Fibroblast of peridontal ligament (primary cell): ENCODE measurements around the gene PRKCE.

ENCODE experiments used
- DNase-seq: peaks from one replicate; pipeline ENCODE4 v3.0.0-alpha.2; 2010; ENCODE audit errors: extremely low read depth

The PRKCE gene

GRCh38 chr2:45725731-45726130, 74.3 kb downstream of the PRKCE start:
- DNase-seq: no peak

DNA sequence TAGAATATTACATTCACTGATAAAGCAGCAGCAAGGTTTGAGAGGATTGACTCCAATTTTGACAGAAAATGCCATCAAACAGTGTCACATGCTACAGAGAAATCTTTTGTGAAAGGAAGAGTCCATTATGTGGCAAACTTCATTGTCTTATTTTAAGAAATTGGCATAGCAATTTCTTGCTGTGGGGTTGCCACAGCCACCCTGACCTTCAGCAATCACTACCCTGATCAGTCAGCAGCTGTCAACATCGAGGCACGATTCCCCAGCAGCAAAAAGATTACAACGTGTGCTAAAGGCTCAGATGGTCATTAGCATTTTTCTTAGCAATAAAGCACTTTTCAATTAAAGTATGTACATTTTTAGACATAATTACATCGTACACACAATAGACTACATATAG, 74.7 kb downstream of the PRKCE start:
- DNase-seq: no peak

DNA sequence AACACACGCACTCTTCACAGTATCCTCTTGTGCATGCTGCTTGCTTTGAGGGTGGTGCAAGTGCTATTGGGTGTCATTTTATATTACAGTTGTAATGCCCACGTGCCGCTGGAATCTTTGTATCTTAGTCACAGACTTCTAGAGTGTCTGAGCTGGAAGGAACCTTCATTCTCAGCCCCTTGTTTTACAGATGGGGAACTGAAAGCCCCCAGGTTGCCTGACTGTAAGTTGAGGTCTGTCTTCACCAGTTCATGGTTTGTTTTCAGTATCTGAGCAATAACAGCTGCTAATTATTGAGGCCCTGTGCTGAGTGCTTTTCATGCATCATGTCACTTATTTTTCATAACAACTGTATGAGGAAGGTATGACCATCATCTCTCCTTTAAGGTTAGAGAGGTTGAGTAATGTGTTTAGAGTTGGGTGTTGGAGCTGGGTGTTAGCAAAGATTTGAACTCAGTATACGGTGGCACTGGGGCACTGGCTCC, 77.0 kb downstream of the PRKCE start:
- no peak for DNase-seq

DNA sequence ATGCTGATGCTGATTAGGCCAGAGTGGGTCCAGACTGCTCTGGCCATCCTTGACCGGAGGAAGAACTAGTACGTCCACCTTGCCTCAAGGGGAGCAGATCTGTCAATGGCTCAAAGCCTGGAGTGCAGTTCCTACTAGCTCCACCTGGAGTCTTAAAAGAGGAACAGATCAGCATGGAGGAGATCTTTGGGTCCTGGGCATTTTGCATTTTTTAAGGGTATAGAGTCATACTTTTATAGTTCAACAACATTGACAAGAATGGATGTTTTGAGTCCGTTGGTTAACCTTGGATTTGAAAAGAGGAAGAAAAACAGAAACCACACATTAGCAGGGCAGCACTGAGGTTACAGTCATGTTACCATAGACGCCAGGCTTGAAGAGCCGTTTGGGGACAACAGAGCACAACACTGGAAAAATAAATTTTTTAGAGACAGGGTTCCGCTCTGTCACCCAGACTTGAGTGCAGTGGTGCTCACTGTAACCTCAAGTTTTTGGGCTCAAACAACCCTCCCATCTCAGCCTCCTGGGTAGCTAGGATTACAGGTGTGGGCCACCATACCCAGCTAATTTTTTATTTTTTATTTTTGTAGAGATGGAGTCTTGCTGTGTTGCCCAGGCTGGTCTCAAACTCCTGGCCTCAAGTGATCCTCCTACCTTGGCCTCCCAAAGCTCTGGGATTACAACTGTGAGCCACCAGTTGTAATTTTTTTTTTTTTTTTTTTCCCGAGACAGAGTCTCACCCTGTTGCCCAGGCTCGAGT, 78.5 kb downstream of the PRKCE start:
- DNase-seq: no peak

DNA sequence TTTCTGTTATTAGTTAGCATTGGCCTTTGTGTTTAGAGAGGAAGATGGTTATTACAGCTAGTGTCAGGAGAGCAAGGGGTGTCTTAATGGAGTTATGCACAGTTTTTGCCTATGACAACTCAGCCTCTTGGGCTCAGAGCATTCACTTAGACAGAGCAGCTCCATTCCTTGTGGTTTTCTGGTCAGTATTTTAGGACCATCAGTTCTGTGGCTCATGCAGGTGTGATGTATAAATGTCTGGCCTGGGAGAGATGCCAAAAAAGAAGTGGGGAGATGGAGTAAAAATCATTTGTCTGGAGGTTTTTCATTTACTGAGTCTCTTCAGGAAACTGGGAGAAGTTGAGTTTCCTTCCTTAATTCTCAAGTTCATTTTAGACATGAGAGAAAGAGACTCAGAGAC, 79.7 kb downstream of the PRKCE start:
- no peak for DNase-seq

GRCh38 chr2:45732436-45732835, 81.0 kb downstream of the PRKCE start:
- no peak for DNase-seq

- no peak for DNase-seq
These were observed 81.5 kb downstream of the PRKCE start for GRCh38 chr2:45732946-45733345.

GRCh38 chr2:45734336-45734735, 82.9 kb downstream of the PRKCE start:
- no peak for DNase-seq

DNA sequence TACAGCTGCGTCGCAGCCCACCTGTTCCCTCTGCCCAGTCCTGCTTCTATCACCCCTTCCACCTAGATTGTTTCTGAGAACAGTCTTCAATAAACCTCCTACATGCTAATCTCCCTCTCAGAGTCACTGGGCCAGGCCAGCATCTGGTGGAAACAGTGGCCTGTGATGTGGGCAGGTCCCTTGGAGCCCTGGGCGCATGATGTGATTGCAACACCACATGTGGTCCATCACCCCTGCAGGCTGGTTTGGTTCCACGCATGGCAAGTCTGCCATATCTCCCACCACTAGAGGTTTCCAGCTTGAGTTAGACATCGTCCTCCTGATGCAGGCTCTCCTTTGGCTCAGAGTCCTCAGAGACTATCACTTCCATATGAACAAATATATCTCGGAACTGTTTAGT, 83.5 kb downstream of the PRKCE start:
- no peak for DNase-seq

- no peak for DNase-seq
These were observed 85.6 kb downstream of the PRKCE start for GRCh38 chr2:45736757-45737704.

DNA sequence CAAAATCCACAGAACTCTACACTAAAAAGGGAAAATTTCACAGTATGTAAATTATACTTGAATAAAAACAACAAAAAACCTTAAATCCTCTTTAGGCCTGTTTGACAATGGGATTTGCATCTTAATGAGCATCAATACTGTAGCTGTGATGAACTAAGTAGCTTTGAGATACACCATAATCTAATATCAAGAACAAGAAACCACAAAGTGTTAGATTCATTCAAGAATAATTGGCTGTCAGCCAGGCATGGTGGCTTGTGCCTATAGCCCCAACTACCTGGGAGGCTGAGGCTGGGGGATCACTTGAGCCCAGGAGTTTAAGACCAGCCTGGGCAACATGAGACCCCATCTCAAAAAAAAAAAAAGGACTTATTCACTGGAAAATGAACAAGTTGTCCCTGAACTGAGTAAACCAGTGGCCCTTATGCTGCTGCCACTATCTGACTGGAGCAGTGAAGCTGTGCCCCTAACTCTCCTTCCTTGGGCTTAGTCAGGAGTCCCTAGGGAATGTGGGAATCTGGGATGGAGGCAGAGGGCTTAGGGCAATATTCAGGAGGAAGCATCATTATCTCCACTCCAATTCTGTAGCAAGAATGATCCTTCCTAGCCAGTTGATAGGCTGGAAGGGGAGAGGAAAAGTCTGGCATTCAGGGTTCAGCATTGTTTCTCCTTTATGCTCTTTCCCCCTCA, 88.5 kb downstream of the PRKCE start:
- peak; percentile 21 for DNase-seq

GRCh38 chr2:45741161-45741850, 89.8 kb downstream of the PRKCE start:
- DNase-seq: no peak

DNA sequence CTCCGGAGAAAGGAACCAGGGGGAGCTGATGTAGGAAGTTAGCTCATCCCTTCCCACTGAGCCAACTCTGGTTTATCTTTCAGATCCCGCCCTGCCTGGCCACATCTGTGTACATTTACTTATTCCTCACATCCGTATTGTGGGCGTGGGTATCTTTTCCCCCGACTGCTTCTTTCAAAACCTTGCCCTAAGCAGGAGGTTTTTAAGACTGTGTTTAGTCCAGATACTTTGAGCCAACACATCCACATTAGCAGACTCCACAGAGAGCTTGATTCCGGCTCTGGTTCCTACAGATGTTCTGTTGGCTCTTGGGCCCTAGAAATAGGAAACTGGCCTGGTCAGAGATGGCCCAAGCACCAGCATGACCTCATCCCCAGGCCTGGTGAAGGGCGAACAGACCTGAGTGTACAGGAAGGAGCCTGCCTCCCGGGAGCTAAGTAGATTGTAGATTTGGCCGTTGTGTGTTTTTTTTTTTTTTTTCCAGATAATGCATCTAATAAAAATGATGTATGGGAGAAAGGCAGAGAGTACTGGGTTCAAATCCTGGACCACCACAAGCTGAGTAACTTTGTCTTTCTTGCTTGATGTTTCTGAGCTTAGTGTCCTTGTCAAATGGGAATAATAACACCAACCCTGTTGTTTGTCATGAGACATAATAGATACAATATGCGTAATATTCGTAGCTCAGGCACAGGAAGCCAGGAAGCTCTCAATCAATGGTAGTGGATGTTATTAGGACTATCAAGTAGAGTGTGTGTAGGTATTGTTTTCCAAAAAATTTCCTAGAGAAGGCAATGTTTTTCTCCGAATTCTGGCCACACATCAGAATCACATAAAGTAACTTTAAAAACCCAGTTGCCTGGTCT, 92.3 kb downstream of the PRKCE start:
- DNase-seq: peak; percentile 81

DNA sequence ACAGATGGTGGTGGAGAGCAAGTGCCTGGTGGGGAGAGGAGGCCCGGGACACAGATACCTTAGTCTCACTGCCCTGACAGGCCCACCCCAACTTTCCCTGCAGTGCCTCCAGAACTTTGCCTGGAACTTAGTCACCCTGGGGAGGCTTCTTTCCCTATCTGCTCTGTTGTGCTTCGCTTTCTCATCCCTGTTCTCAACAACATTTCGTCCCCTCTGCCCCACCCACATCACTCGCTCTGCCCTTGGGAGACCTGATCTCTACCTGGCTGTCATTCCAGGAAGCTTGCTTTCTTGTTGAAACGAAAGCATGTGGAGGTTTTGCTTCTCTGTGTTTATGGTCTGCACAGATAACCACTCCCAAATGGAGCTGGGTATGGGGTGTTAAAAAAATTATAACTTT, 93.8 kb downstream of the PRKCE start:
- no peak for DNase-seq

DNA sequence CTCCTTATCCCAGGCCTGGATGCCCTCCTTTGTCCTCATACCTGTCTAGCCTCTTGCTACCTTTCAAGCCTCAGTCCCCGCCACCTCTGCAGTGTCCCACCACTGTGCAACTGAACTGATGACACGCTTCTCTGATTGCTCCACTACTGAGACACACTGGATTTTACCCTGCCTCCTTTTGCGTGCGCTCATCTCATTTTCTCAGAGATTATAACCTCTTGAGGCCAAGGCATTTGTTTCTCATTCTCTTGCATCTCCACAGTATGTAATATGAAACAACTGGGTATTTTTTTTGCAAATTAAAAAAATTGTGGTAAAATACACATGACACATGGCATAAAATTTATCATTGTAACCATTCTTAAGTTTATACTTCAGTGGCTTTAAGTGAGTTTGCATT, 95.4 kb downstream of the PRKCE start:
- peak; percentile 14 for DNase-seq

- no peak for DNase-seq
These were observed 95.9 kb downstream of the PRKCE start for GRCh38 chr2:45747363-45747762.

- DNase-seq: peak; percentile 90
These were observed 96.8 kb downstream of the PRKCE start for GRCh38 chr2:45748239-45748638.

- DNase-seq: no peak
These were observed 98.5 kb downstream of the PRKCE start for GRCh38 chr2:45750001-45750400.

GRCh38 chr2:45750484-45750883, 99.0 kb downstream of the PRKCE start:
- DNase-seq: no peak

- no peak for DNase-seq
These were observed 101.9 kb downstream of the PRKCE start for GRCh38 chr2:45753381-45753780.
